ENCODE results near the gene GAS7.
"Not testable (repeated sequence)": the region's sequence is repeated elsewhere in the genome, so short reads cannot be mapped to it uniquely, and the experiment has no call there.

GAS7 gene

DNA sequence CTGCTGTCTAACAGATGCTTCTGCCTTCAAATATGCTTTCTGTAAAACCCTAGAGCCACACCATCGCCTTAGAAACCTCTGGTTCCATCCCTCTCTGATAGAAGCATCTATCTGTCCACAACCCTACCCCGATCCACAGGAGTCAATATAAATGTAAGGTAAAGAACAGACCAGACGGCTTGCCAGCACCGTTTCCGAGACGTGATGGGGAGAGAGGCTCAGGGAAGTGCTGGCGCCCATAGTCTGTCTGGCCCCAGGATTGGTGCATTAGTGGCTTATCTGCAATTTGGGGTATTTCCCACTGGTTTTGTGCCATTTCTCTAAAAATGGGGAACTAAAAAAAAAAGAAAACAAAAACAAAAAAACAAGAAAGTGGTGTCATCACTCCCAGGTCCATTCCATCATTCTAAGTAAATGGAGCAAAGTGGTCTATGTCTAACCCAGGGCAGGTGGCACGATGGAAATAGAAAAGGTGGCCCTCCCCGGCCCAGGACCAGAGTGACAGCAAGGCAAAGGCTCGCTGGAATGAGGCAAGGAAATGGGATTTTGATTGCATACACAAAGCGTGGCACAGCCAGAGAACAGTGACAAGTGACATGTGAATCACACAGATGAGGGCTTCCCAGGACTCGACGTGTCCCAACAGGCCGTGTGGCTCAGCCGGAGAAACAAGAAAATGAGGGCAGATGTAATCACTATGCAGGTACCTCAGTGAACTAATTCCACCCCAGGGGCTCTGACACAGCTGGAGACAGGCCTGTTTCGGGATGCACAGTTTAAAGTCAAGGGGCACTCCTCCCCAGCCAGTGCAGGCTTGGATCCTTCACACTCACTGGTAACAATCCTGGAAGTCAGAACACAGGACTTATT, 125.6 kb downstream of the GAS7 start:
- DNase-seq (ENCODE audit: low spot score): no peak

DNA sequence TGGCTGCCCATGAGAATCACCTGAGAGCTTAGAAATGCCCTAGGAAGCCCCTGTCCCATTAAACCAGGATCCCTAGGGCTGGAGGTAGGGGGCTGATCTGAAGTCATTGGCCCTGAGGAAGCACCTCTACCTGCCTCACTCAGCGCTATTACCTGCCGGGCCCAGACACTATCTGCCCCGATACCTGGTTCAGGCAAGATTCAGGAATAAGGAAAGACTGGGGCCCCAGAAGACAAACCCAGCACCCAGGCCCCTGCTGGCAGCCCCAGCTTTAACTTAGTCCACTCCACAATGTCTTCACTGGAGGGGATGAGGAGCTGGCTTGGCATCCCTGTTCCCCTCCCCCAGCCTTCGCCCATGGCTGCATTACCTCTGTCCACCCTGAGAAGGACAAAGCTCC, 126.3 kb downstream of the GAS7 start:
- DNase-seq (ENCODE audit: low spot score): no peak

DNA sequence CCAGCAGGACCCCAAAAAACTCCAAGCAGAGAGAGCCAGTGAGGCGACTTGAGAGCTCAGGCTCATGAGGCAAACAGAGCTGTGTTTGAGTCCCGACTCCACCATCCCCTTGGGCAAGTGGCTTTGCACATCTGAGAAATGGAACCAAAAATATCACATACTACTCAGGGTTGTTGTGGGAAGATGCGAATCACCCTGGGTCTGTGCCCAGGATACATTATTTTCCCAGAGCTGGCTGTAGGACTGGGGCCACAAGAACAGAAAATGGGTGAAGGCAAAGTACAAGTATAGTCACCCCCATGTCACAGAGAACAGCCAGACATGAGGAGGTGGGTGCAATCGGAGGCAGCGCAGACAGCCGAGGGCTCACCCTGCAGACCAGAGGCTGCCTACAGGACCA, 127.3 kb downstream of the GAS7 start:
- no peak for DNase-seq (ENCODE audit: low spot score)

DNA sequence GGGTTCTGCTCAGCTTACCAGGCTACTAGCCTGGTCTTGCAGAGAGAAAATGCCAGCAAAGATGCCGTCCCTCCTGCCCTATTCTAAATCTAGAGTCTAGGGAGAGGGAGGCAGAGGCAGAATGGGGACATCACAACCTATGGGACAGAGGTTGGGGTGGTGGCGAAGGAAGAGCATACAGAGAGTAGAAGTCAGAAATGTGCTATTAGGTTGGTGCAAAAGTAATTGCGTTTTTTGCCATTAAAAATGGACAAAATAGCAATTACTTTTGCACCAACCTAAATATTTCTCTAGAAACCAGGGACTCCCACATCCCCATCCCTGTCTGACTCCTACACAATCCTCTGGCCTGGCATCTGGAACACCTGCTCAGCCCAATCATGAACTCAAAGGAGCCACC, 127.7 kb downstream of the GAS7 start:
- no peak for DNase-seq (ENCODE audit: low spot score)

GRCh38 chr17:10069301-10069700, 129.1 kb downstream of the GAS7 start:
- DNase-seq (ENCODE audit: low spot score): no peak

DNA sequence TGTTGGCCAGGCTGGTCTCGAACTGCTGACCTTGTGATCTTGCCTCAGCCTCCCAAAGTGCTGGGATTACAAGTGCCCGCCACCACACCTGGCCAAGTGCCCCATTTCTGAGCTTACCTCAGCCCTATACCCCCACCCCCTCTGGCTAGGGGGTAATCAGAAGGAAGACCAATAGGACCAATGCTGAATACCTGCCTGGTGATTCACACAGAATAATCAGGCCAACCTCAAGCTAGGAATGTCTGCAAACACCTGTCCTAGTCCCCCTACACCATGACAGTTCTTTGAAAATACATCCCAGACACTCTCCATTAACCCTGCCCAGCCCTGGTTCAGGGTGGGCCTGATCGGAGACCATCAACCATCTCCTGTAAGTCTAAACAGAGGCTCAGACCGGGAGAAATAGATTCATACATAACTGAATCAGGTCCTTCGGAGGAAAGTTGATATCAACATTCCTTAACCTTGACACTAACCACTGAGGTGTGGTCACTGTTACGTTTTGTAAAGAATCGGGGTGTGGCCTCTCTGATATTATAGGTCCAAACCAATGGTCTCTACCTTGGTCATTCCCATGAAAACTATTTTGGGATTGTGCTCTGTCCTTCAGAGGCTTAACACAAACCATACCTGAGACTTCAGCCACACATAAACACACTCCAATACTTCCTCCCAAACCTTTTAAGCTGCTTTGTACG, 130.8 kb downstream of the GAS7 start:
- DNase-seq (ENCODE audit: low spot score): no peak

DNA sequence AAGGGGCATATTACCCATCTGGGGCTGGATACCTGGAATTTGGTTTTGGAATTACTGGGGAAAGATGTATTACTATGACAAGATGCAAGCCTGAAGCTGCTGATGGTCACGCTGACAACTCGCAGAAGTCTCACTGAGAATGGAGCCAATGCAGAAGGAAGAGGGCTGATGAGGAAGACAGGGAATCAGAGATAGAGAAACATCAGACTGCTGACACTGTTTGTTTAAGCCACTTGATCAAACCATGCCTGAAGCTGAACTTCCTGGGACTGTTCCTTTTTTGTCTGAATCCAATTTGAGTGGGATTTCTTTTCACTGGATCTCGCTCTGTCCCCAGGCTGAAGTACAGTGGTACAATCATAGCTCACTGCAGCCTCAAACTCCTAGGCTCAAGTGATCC, 133.9 kb downstream of the GAS7 start:
- DNase-seq (ENCODE audit: low spot score): no peak

- DNase-seq (ENCODE audit: low spot score): no peak
These were observed 134.6 kb downstream of the GAS7 start for GRCh38 chr17:10063730-10064241.

DNA sequence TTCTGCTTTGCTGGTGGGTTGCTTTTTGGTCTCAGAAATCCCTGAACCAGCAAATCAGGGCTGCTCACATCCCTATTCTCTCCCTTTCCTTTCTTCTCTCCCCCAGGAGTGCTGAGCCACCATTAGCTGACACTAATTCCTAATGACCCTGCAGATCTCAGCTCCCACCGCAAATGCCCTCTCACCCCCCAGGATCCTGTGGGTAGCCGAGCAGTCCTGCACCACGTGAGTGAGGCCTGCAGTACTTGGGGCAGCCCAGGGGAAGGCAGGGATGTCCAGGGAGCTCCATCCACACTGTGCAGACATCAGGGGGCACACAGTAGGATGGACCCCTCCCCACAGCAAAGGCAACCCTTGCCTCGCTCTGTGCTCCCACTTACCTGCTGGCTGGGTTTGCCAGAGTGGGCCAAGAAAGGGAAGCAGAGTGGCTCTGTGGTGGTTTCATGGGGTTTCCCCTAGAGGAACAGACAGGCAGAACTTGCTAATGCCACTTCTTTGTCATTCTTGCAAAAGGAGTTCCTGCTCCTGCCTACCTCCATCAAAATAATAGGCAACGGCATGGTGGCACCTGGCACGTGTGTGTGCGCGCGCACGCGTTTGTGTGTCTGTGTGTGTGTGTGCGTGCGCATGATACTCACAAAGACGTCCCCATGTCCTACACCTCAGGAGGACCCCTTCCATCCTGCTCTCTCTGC, 135.6 kb downstream of the GAS7 start:
- no peak for DNase-seq (ENCODE audit: low spot score)

- DNase-seq (ENCODE audit: low spot score): no peak
These were observed 137.1 kb downstream of the GAS7 start for GRCh38 chr17:10061111-10061845.

DNA sequence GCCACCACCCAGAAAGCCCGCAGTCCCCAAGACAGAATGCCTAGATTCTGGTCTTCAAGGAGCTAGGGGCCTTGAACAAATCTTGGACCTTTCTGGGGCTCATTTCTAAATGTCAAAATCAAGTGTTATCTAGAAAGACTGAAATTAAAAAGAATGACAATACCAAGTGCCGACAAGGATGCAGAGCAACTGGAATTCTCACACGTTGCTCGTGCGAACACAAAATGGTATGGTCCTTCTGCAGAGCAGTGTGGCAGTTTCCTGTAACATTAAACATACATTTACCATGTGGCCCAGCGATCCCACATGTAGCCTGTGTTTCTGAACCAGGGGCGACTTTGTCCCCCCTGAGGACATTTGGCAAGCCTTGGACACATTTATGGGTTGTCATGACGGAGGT, 137.9 kb downstream of the GAS7 start:
- no peak for DNase-seq (ENCODE audit: low spot score)

DNA sequence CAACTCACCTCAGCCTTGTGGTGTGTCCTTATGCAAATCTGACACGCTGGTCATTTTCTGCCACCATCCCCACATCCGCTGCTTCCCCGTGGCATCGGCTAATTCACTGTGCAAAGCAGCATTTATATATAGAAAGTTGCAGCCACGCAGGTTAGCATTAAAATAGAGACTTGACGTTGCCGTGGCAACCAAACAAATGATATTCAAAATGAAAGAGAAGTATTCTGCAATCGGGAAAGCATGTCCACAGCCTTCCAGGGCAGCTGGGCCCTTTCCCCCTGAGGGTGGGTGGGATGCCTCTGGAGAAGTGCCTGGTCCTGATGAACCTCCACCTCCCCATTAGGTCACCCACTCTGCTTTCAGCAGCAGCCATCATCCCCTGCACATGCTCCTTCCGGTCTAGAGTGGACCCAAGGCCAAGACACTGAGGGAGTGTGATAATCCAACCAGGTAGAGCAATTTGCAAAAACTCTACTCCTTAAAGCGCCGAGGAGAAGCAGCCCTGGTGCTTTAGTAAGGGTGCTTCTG, 138.7 kb downstream of the GAS7 start:
- DNase-seq (ENCODE audit: low spot score): no peak

- no peak for DNase-seq (ENCODE audit: low spot score)
These were observed 139.3 kb downstream of the GAS7 start for GRCh38 chr17:10058921-10059683.

- not testable (repeated sequence) for DNase-seq (ENCODE audit: low spot score)
These were observed 140.9 kb downstream of the GAS7 start for GRCh38 chr17:10057466-10057865.

DNA sequence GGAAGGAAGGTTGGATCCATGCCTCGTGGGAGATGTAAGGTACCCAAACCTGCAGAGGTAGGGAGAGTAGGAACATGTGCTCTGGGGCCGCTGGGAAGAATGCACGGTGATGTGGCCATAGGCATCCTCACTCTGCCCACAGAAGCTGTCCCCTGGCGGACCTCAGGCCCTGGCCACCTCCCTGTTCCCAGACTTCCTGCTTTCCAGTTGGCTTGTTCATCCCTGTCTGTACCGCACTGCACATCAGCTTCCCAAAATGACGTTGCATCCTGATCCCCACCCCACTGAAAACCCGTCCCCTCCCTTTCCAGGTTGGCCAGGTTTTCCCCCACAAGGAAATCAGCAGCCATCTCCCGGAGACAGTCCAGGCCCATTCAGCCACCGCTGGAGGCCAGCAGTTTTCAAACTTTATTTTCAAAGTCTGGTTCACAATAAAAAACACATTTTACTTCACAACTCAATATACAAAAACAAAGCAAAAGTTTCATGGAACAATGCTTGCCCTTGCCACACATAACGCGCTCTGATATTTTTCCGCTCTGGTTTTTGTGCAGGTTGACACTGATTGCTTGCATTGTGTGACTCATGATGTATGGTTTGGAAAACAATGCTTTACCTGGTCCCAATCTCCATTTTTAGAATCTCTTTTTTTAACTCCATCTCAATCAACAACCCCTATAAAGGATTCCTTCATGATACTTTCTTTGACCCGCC, 143.0 kb downstream of the GAS7 start:
- DNase-seq (ENCODE audit: low spot score): no peak

DNA sequence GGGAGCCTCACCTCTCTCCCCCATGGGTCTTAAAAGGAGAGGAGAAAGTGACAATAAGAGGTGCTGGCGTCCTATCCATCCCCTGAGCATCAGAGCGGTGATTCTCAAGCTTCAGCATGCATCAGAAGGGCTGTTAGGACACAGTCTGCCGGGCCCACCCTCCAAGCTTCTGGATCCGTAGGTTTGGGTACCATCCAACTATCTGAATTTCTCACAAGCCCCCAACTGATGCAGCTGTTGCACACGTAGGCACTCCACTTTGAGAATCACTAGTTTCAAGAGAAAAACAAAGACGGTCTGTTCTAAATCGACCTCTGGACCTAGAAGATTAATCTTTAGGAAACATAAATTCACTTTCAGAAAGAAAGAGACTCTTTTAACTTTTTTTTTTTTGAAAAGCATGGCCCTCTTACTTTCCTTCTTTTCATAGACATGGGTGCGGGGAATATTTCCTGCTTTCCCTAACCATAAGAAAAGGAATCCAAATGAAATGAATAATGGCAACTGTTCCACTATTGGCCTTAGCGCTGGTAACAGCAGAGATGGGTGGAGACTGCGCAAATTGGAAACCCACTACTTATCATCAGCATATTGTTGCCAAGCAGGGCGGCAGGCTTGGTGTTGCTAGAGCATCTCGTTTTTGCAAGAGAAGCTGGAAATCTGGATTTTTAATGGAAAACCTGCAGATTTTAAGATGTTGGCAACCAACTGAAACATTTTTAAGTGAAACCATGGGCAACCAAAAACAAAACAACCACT, 144.4 kb downstream of the GAS7 start:
- DNase-seq (ENCODE audit: low spot score): no peak

- DNase-seq (ENCODE audit: low spot score): no peak
These were observed 146.1 kb downstream of the GAS7 start for GRCh38 chr17:10052106-10052813.

DNA sequence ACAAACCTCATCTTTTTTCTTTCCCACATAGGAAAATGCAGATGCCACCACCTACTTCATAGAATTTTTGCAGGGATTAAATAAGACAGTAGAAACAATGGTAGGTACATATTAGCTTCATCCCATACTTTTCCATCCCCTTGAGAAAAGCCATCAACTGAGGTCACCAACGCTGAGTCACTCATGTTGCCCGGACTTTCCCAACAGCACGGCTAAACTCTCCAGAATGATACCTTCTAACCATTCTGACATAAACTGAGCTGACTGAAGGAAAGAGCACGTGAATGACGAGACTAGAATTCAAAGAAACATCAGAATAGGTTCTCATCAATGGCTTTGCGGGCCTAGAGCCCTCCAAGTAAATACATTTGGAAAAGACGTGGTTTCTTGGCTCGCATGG, 147.3 kb downstream of the GAS7 start:
- no peak for DNase-seq (ENCODE audit: low spot score)

- no peak for DNase-seq (ENCODE audit: low spot score)
These were observed 147.8 kb downstream of the GAS7 start for GRCh38 chr17:10050597-10051101.

Measured in Ammon's horn (tissue), 1 donor.